PC-3 (cell line): ENCODE results near the gene AP4S1.

ENCODE experiments used
- CTCF ChIP-seq: fragments of 300-600 bp; sonication (generic); conservative IDR thresholded peaks from 2 replicates; pipeline ENCODE4 v1.5.1; 2017; ENCODE audit warnings: antibody characterized with exemption, low read depth, mild to moderate bottlenecking, low read length
- EZH2 ChIP-seq: fragments of 300-600 bp; sonication (generic); IDR thresholded peaks from one replicate; pipeline ENCODE4 v1.6.1; 2017; ENCODE audit warnings: antibody characterized with exemption, mild to moderate bottlenecking, low read length; ENCODE audit not compliant: unreplicated experiment

- TF ChIP-seq CTCF (no peak), EZH2 (no peak)
These were observed 39.7 kb upstream of the AP4S1 start for GRCh38 chr14:30985796-30986195.
